Hematopoietic multipotent progenitor cell treated with erythropoietin and hydrocortisone succinate and interleukin-3 and kit ligand, for 6 days (in vitro differentiated cells): ENCODE results near the gene RRP36.

ENCODE experiments used
- DNase-seq: peaks from one replicate; pipeline ENCODE4 v3.0.0-alpha.2; 2015

RRP36 gene

GRCh38 chr6:43009124-43009523 lies 12.3 kb upstream of the RRP36 start:
- peak; percentile 79 for DNase-seq

GRCh38 chr6:43011207-43011606 lies 10.2 kb upstream of the RRP36 start:
- DNase-seq: no peak

DNA sequence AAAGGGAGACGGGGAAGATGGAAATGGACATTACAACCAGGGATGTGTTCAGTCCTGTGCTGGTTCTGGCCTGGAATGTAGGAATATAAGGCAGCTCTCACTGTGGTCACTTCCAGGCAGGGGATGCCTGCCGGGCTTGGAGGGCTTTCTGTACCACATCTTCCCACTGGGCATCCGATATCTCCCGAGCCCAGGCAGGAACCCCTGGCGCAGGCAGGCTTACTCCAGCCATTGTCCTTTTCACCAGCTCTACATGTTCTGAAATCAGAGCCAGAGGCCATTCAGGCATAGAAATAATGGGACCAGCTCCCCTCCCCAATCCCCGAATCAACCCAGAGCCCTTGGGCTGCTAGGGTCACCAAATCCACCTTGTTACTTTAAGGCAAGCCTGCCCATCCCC lies 9.1 kb upstream of the RRP36 start:
- DNase-seq: no peak

- peak; percentile 92 for DNase-seq
These were observed 8.2 kb upstream of the RRP36 start for GRCh38 chr6:43013097-43013842.

- DNase-seq: peak; percentile 100
These were observed 7.5 kb upstream of the RRP36 start, which contains the start of the genes KLHDC3 and MEA1 for GRCh38 chr6:43013843-43014433. Gene KLHDC3 (plus strand): TSS chr6:43014249. CDS start chr6:43017193, 2,944 bp downstream. Gene MEA1 (minus strand): TSS chr6:43013946. CDS start chr6:43013813, 133 bp downstream.

- DNase-seq: peak; percentile 23
These were observed 7.0 kb upstream of the RRP36 start for GRCh38 chr6:43014434-43014909.

GRCh38 chr6:43016176-43016942 lies 5.1 kb upstream of the RRP36 start:
- DNase-seq: peak; percentile 46

- DNase-seq: no peak
These were observed 4.5 kb upstream of the RRP36 start for GRCh38 chr6:43016943-43017334.

- no peak for DNase-seq
These were observed 2.3 kb upstream of the RRP36 start for GRCh38 chr6:43019152-43019551.

- DNase-seq: no peak
These were observed 1.2 kb upstream of the RRP36 start for GRCh38 chr6:43020052-43020705.

GRCh38 chr6:43020847-43021246 lies 576 bp upstream of the RRP36 start:
- DNase-seq: no peak

GRCh38 chr6:43024436-43024835 lies 3.0 kb downstream of the RRP36 start:
- DNase-seq: no peak

GRCh38 chr6:43026365-43026764 lies 4.9 kb downstream of the RRP36 start:
- no peak for DNase-seq

DNA sequence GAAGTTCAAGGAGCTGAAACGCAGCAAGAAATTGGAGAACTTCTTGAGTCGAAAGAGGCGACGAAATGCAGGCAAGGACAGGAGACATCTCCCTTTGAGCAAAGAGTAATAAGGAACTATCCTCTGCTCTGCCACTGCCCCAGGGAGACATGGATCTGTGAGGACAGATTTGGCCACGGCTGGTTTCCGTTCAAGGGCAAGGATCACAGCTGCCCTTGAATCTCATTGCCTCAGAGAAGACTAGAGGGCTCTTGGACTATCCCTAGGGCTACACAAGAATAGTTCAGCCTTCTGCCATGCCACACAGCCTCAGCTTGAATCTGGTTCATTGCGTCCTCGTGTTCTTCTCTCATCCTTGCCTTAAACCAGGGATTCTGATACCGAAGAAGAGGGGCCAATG lies 7.7 kb downstream of the RRP36 start:
- no peak for DNase-seq

GRCh38 chr6:43032326-43032725 lies 10.9 kb downstream of the RRP36 start:
- DNase-seq: no peak

DNA sequence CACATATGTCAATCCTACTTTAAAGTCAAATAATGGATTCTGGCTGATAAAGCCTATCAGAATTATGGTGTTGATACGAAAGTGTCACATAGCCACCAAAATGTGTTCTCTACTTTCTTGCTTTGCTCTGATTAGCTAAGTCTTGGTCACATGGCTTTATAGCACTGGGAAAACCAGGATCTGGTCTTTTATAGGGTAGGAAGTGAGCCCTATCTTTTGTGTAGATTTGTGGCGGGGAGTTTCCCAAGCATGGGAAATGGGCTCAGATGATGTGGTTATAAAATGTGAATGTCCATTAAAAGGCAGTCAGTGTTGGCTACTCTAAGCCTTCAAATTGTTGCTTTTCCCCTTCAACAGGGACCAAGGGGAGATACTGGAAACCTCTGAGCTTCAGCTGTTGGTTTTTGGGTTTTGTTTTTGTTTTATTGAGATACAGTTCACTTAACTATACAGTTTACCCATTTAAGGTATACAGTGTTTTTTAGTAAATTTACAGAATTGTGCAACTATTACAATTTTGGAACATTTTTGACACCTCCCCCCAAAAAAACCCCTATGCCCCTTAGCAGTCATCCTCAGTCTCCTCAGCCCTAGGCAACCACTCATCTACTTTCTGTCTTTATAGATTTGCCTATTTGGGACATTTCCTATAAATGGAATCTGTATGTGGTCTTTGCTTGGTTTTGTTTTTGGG lies 12.2 kb downstream of the RRP36 start:
- DNase-seq: no peak

- no peak for DNase-seq
These were observed 12.7 kb downstream of the RRP36 start for GRCh38 chr6:43034190-43034525.

- no peak for DNase-seq
These were observed 14.2 kb downstream of the RRP36 start for GRCh38 chr6:43035495-43036194.

GRCh38 chr6:43036712-43037111 lies 15.3 kb downstream of the RRP36 start:
- DNase-seq: no peak

GRCh38 chr6:43037197-43037596 lies 15.8 kb downstream of the RRP36 start:
- no peak for DNase-seq

- no peak for DNase-seq
These were observed 16.3 kb downstream of the RRP36 start for GRCh38 chr6:43037706-43038105.

DNA sequence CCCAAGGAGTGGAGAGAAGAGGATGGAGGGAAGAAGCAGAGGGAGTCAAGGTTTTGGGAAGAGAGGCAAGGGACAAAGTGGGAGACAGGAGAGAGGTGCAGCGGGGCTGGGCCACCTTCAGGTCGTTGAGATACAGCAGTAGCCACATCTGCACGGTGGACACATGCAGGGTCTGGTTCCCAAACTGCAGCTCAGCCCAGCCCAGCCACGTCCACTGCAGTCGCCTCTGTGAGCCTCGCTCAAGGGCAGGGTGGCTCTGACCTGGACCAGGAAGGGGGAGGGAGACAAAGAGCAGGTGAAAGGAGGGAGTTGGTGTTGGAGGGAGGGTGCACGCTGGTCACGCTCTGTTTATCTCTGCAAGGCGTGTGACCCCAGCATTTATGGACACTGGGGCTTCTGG lies 17.3 kb downstream of the RRP36 start:
- no peak for DNase-seq
